Breast epithelium (tissue), 4 donors: ENCODE results near the gene SLC30A1. TPM values are rescaled to one million over a fixed set of nuclear protein-coding genes. Genes with fewer than 3 reads are reported as not detected.

Experiments used
- DNase-seq, 2 donors: peaks; one replicate each; pipeline ENCODE4 v3.0.0-alpha.2; 2019; ENCODE audit warnings: low spot score in 2 of 2
- H3K27ac ChIP-seq, 2 donors: fragments of 200-600 bp; sonication (generic) in 1 of 2; one replicate each; pipeline ENCODE4 v1.5.1; 2016 to 2019; ENCODE audit warnings: mild to moderate bottlenecking in 1 of 2
- H3K27me3 ChIP-seq, 2 donors: fragments of 200-600 bp; sonication (generic) in 1 of 2; one replicate each; pipeline versions ENCODE4 v1.5.1 to v1.6.0; 2017 to 2019; ENCODE audit warnings: control low read depth in 1 of 2, mild to moderate bottlenecking in 1 of 2
- H3K36me3 ChIP-seq: fragments of 200-600 bp; one replicate; pipeline ENCODE4 v1.5.1; 2019
- H3K4me1 ChIP-seq, 2 donors: fragments of 200-600 bp; sonication (generic); one replicate each; pipeline ENCODE4 v1.5.1; 2016 to 2019; ENCODE audit warnings: control low read depth in 1 of 2
- H3K4me3 ChIP-seq, 3 donors: fragments of 200-600 bp; sonication (generic); 1 replicate in 2 of 3; 2 replicates in 1 of 3; pipeline ENCODE4 v1.5.1; 2016 to 2019; ENCODE audit warnings: mild to moderate bottlenecking in 3 of 3, moderate library complexity in 2 of 3
- H3K9me3 ChIP-seq, 2 donors: fragments of 200-600 bp; sonication (generic) in 1 of 2; one replicate each; pipeline ENCODE4 v1.5.1; 2016 to 2019; ENCODE audit warnings: control low read depth in 1 of 2
- CTCF ChIP-seq, 3 donors: fragments of 450-650 bp; IDR thresholded peaks; one replicate each; pipeline ENCODE4 v1.5.1; 2016 to 2017; ENCODE audit warnings: antibody characterized with exemption in 3 of 3, mild to moderate bottlenecking in 3 of 3, moderate library complexity in 3 of 3
- POLR2A ChIP-seq: fragments of 450-650 bp; IDR thresholded peaks from one replicate; pipeline ENCODE4 v1.6.1; 2016; ENCODE audit warnings: antibody characterized with exemption, mild to moderate bottlenecking, moderate library complexity
- POLR2AphosphoS5 ChIP-seq, 3 donors: sonication (generic); formaldehyde crosslinking; IDR thresholded peaks; one replicate each; pipeline ENCODE4 v1.6.1; 2017; ENCODE audit warnings: antibody characterized with exemption in 3 of 3
- intact Hi-C: fragments of 100-400 bp; cut with DNase I; formaldehyde crosslinking; loops from one replicate; pipeline ENCODE4 v1.15.1; 2023; ENCODE audit warnings: low total_unique reads
- total RNA-seq, 3 donors: library from RNA; depleted of rRNA; stranded (reverse); fragments of >200 nt; gene quantifications; one replicate each; pipeline ENCODE4 v1.1.0, GENCODE V29; 2016

Gene SLC30A1
- total RNA-seq, 3 donors from 2014 or later, result 16.1 to 21.2 (median 16.3) TPM

GRCh38 chr1:211538287-211538686 is 40.7 kb downstream of the SLC30A1 start:
- Histone ChIP-seq H3K9me3 (no peaks in the 10 kb centered on the region), H3K27ac (no peak overlapping the region), H3K27me3 (no peaks in the 10 kb centered on the region), H3K36me3 (no peaks in the 10 kb centered on the region), H3K4me3 (no peak overlapping the region), H3K4me1 (no peaks in the 10 kb centered on the region)
- no peak for TF ChIP-seq CTCF (IDR thresholded peaks at IDR 0.05)
- TF ChIP-seq POLR2AphosphoS5 (IDR thresholded peaks at IDR 0.05), result no peak
- intact Hi-C loops, result no loop called here
- DNase-seq, result no peak

GRCh38 chr1:211537253-211537652 is 41.7 kb downstream of the SLC30A1 start:
- no peak overlapping the region for H3K27ac ChIP-seq
- no peak overlapping the region for H3K4me3 ChIP-seq
- H3K27me3 ChIP-seq, result no peaks in the 10 kb centered on the region
- H3K4me1 ChIP-seq, result no peaks in the 10 kb centered on the region
- H3K36me3 ChIP-seq, result no peaks in the 10 kb centered on the region
- intact Hi-C loops, result no loop called here
- no peak for DNase-seq
- TF ChIP-seq POLR2A (no peak), POLR2AphosphoS5 (IDR thresholded peaks at IDR 0.05) (no peak), CTCF (IDR thresholded peaks at IDR 0.05) (no peak)
- no peaks in the 10 kb centered on the region for H3K9me3 ChIP-seq

- TF ChIP-seq POLR2A (no peak), POLR2AphosphoS5 (IDR thresholded peaks at IDR 0.05) (no peak), CTCF (IDR thresholded peaks at IDR 0.05) (no peak)
- Histone ChIP-seq H3K4me1 (no peaks in the 10 kb centered on the region), H3K27ac (no peak overlapping the region), H3K9me3 (no peaks in the 10 kb centered on the region), H3K27me3 (no peaks in the 10 kb centered on the region), H3K4me3 (no peak overlapping the region), H3K36me3 (no peaks in the 10 kb centered on the region)
- intact Hi-C loops, result no loop called here
- no peak for DNase-seq
These were observed 42.4 kb downstream of the SLC30A1 start for GRCh38 chr1:211536606-211537005.

- TF ChIP-seq POLR2A (no peak), POLR2AphosphoS5 (IDR thresholded peaks at IDR 0.05) (no peak), CTCF (IDR thresholded peaks at IDR 0.05) (no peak)
- H3K27ac ChIP-seq, result no peak overlapping the region
- H3K36me3 ChIP-seq, result no peaks in the 10 kb centered on the region
- H3K27me3 ChIP-seq, result no peaks in the 10 kb centered on the region
- H3K4me1 ChIP-seq, result no peaks in the 10 kb centered on the region
- intact Hi-C loops, result no loop called here
- H3K4me3 ChIP-seq, result no peak overlapping the region
- H3K9me3 ChIP-seq, result no peaks in the 10 kb centered on the region
- DNase-seq, result no peak
These were observed 43.6 kb downstream of the SLC30A1 start for GRCh38 chr1:211535346-211535745.

GRCh38 chr1:211534545-211535291 is 44.2 kb downstream of the SLC30A1 start:
- H3K9me3 ChIP-seq, result no peaks in the 10 kb centered on the region
- no peaks in the 10 kb centered on the region for H3K27me3 ChIP-seq
- no peaks in the 10 kb centered on the region for H3K36me3 ChIP-seq
- no peak for DNase-seq
- intact Hi-C loops, result no loop called here
- TF ChIP-seq POLR2A (no peak), POLR2AphosphoS5 (IDR thresholded peaks at IDR 0.05) (no peak), CTCF (IDR thresholded peaks at IDR 0.05) (no peak)
- no peak overlapping the region for H3K4me3 ChIP-seq
- no peaks in the 10 kb centered on the region for H3K4me1 ChIP-seq
- H3K27ac ChIP-seq, result no peak overlapping the region
